ENCODE measurements around the gene BACH2. TPM values are rescaled to one million over a fixed set of nuclear protein-coding genes. Genes with fewer than 3 reads are reported as not detected.

BACH2 gene
- total and polyA plus RNA-seq, 2 of the 8 experiments (the other 6 are each of a cell fraction or from before 2014, with no cell fraction given), result 1.9 to 5.9 TPM

GRCh38 chr6:90209527-90209926, 87.1 kb downstream of the BACH2 start:
- H4K91ac ChIP-seq (replicated peaks; ENCODE audit: insufficient read length, low read length), result no peak overlapping the region
- no peak overlapping the region for H4K5ac ChIP-seq (ENCODE audit: insufficient read length, low read depth, low read length)
- no peak for FAIRE-seq
- no peaks in the 10 kb centered on the region for H3K79me1 ChIP-seq (ENCODE audit: low read depth, low read length)
- no peaks in the 10 kb centered on the region for H3K4me1 ChIP-seq (replicated peaks in 1 of 4; ENCODE audit: control insufficient read depth in 3 of 4, insufficient read depth in 4 of 4, low read length in 3 of 4)
- H3K9me3 ChIP-seq (ENCODE audit: insufficient read depth in 2 of 2, low read depth in 1 of 2, low read length in 1 of 2), result no peaks in the 10 kb centered on the region
- no peaks in the 10 kb centered on the region for H3K79me2 ChIP-seq (ENCODE audit: control insufficient read depth in 1 of 2, insufficient read depth in 2 of 2, low read length in 2 of 2)
- no peak overlapping the region for H2BK12ac ChIP-seq (ENCODE audit: low read depth, low read length)
- no peak overlapping the region for H4K8ac ChIP-seq (ENCODE audit: extremely low read depth, insufficient read depth, low read length)
- no peak overlapping the region for H2BK120ac ChIP-seq (replicated peaks; ENCODE audit: low read depth, low read length)
- CTCF ChIA-PET (ENCODE audit: partially characterized antibody), result interaction anchor here (0.7 kb wide), 1 partner anchor 224 kb away, joined by 3 read pairs; no protein-coding TSS in a partner anchor
- POLR2A ChIA-PET (ENCODE audit: partially characterized antibody), result no interaction called here
- H3K23me2 ChIP-seq (ENCODE audit: low read depth, low read length), result no peaks in the 10 kb centered on the region
- H2BK15ac ChIP-seq (ENCODE audit: low read length), result no peak overlapping the region
- H2AFZ ChIP-seq (ENCODE audit: low read length), result no peak overlapping the region
- H3K4me3 ChIP-seq (ENCODE audit: extremely low read depth in 1 of 4, insufficient read depth in 2 of 4, low read depth in 3 of 4, low read length in 4 of 4), result no peak overlapping the region
- no peak for DNase-seq (ENCODE audit: low read depth in 1 of 2, low spot score in 2 of 2)
- H3K27ac ChIP-seq (ENCODE audit: low read depth, low read length), result no peak overlapping the region
- no peak overlapping the region for H2BK5ac ChIP-seq (ENCODE audit: low read depth, low read length)
- WGBS, 2 experiments (ENCODE audit: extremely low coverage in 1 of 2, insufficient coverage in 1 of 2, insufficient read length in 1 of 2, insufficient replicate concordance in 2 of 2, low coverage in 1 of 2, low lambda C conversion rate in 2 of 2, missing lambda C conversion rate in 1 of 2), result 91% methylated on average over 6 of the region's 6 CpGs; no CpG with 5 or more reads in 1 of the 2 experiments
- no peaks in the 10 kb centered on the region for H3K36me3 ChIP-seq (ENCODE audit: control insufficient read depth in 2 of 4, insufficient read depth in 4 of 4, low read length in 3 of 4)
- no peak overlapping the region for H2AK5ac ChIP-seq (ENCODE audit: low read depth, low read length)
- no peak overlapping the region for H3K4ac ChIP-seq (replicated peaks; ENCODE audit: insufficient read length, low read depth, low read length)
- no peak overlapping the region for H3K18ac ChIP-seq (ENCODE audit: extremely low read depth, low read length)
- no peak overlapping the region for H3K56ac ChIP-seq (replicated peaks; ENCODE audit: insufficient read length, low read depth, low read length)
- H4K20me1 ChIP-seq (replicated peaks in 1 of 2; ENCODE audit: control insufficient read depth in 1 of 2, insufficient read depth in 2 of 2, low read length in 2 of 2), result peaks cover 0 to 2% of the 10 kb centered on the region in 2 experiments
- no peak for TF ChIP-seq CHD2 (IDR thresholded peaks at IDR 0.05; ENCODE audit: low read length)
- no peak for TF ChIP-seq BRCA1 (IDR thresholded peaks at IDR 0.05; ENCODE audit: low read depth, low read length)
- TF ChIP-seq YY1 (IDR thresholded peaks at IDR 0.05; ENCODE audit: low read depth, low read length), result no peak
- no peak for TF ChIP-seq KDM5A (IDR thresholded peaks at IDR 0.05; ENCODE audit: low read length)
- H3K27me3 ChIP-seq (replicated peaks in 1 of 4; ENCODE audit: control insufficient read depth in 3 of 4, extremely low read depth in 1 of 4, insufficient read depth in 3 of 4, low read length in 3 of 4), result no peaks in the 10 kb centered on the region
- no peak overlapping the region for H3K4me2 ChIP-seq (ENCODE audit: insufficient read depth in 1 of 2, low read depth in 2 of 2, low read length in 2 of 2)
- H2BK20ac ChIP-seq (ENCODE audit: low read length), result no peak overlapping the region
- no peak overlapping the region for H3K14ac ChIP-seq (ENCODE audit: insufficient read length)
- H3K9ac ChIP-seq (replicated peaks in 1 of 4; ENCODE audit: extremely low read depth in 1 of 4, low read depth in 3 of 4, low read length in 3 of 4), result no peak overlapping the region
- H3K23ac ChIP-seq (ENCODE audit: insufficient read length), result no peak overlapping the region
